Nephron (organoid): ENCODE data around the gene POU2F2.

Experiments
- H3K27ac Mint-ChIP-seq, 3 experiments: 2 replicates each; pipeline ENCODE4 v1.8.0; 2020; ENCODE audit warnings: mixed read lengths in 3 of 3, mild to moderate bottlenecking in 2 of 3, moderate library complexity in 1 of 3
- H3K27me3 Mint-ChIP-seq: 2 replicates; pipeline ENCODE4 v1.8.0; 2021; ENCODE audit warnings: low read depth, mild to moderate bottlenecking, moderate library complexity, mixed read lengths
- H3K36me3 Mint-ChIP-seq: 2 replicates; pipeline ENCODE4 v1.8.0; 2020; ENCODE audit warnings: low read depth, mixed read lengths
- H3K4me1 Mint-ChIP-seq: 2 replicates; pipeline ENCODE4 v1.8.0; 2020; ENCODE audit warnings: mixed read lengths
- H3K4me3 Mint-ChIP-seq, 3 experiments: 2 replicates each; pipeline ENCODE4 v1.8.0; 2020; ENCODE audit warnings: mild to moderate bottlenecking in 3 of 3, mixed read lengths in 3 of 3, moderate library complexity in 2 of 3
- H3K9me3 Mint-ChIP-seq: 2 replicates; pipeline ENCODE4 v1.8.0; 2020; ENCODE audit warnings: mixed read lengths
- TF ChIP-seq, protein P1 (sequence below), 3 experiments: fragments of 200-600 bp; sonication (generic); IDR thresholded peaks; one replicate each; pipeline ENCODE4 v1.5.0; 2021; ENCODE audit warnings: antibody characterized with exemption in 3 of 3; ENCODE audit not compliant: unreplicated experiment in 3 of 3

Gene POU2F2

DNA sequence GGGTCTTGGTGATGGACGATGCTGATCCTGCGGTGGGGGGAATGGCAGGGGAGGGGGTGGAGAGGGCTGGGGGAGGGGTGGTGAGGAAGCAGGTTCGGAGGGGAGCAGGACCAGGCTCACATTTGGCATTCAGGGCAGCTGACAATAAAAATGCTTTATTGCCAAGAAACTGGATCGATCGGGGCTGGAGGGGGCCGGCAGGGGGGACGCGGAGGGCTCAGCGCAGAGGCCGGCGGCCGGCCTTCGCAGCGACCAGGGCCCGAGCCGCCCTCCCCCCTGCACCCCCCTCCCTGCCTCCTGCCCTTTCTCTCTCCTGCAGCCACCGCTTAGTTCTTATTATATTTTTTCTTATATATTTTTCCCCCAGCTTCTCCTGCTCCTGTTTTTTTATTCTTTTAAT is 18.1 kb upstream of the POU2F2 start:
- Mint-ChIP-seq H3K27me3 (peaks cover 65% of the 10 kb centered on the region), H3K4me1 (peaks cover 16% of the 10 kb centered on the region), H3K4me3 (no peak overlapping the region), H3K9me3 (no peaks in the 10 kb centered on the region), H3K36me3 (no peaks in the 10 kb centered on the region), H3K27ac (no peak overlapping the region)
- TF ChIP-seq, protein P1, sequence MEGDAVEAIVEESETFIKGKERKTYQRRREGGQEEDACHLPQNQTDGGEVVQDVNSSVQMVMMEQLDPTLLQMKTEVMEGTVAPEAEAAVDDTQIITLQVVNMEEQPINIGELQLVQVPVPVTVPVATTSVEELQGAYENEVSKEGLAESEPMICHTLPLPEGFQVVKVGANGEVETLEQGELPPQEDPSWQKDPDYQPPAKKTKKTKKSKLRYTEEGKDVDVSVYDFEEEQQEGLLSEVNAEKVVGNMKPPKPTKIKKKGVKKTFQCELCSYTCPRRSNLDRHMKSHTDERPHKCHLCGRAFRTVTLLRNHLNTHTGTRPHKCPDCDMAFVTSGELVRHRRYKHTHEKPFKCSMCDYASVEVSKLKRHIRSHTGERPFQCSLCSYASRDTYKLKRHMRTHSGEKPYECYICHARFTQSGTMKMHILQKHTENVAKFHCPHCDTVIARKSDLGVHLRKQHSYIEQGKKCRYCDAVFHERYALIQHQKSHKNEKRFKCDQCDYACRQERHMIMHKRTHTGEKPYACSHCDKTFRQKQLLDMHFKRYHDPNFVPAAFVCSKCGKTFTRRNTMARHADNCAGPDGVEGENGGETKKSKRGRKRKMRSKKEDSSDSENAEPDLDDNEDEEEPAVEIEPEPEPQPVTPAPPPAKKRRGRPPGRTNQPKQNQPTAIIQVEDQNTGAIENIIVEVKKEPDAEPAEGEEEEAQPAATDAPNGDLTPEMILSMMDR (IDR thresholded peaks at IDR 0.05; ENCODE audit: unreplicated experiment in 3 of 3) = no peak

DNA sequence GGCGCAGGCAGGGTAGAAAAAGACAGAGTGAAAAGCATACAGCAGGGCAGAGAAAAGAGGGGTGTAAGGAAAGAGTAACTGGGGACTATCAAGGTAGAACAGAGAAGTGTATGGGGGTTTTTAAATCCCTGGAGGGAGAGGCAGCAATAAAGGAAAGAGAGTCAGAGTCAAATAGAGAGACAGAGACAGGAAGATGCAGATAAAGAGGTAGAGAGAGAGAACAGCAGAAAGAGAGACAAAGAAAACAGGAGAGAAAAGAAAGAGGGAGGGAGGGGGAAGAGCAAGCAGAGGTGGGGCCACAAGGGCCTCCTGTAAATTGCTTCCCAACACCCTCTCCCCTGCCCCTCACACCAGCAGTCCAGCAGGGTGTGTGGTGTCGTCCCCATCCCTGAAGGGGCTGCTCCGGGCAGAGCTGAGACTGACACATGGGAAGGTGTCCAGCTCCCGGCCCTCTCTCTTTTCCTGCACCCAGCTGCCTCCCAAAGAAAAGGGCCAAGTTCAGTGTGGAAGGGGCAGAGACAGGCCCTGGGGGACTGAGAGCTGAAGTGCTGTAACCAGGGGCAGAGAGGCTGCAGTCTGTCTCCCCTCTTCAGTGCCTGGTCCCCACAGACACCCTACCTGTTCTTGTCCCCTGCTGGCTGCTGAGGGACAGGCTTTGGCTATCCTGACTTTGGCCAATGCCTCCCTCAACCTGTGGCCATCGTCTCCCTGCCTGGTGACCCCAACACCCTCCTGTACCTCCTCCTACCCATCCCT is 17.4 kb upstream of the POU2F2 start:
- no peaks in the 10 kb centered on the region for H3K9me3 Mint-ChIP-seq
- H3K27ac Mint-ChIP-seq = no peak overlapping the region
- peaks cover 57% of the 10 kb centered on the region for H3K27me3 Mint-ChIP-seq
- peaks cover 11% of the 10 kb centered on the region for H3K4me1 Mint-ChIP-seq
- H3K4me3 Mint-ChIP-seq = no peak overlapping the region
- TF ChIP-seq, protein P1 (IDR thresholded peaks at IDR 0.05; ENCODE audit: unreplicated experiment in 3 of 3) = no peak
- H3K36me3 Mint-ChIP-seq = no peaks in the 10 kb centered on the region

DNA sequence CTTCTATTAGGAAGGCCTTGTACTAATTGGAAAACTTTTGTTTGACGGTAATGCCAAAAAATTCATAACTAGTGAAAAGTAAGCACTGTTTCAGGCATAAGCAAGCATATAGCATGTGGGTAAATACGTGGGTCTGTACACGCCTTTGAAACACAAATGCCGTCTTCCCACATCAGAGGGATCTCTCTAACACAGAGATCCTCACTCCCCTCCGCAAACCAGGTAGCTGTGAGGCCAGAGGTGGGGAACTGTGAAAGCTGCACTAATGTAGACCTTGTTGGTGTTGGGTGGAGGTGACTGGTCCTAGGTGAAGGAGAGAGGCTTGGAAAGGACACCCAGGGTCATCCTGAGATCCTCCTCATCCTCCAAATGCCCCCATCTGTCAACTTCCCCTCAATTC is 16.0 kb upstream of the POU2F2 start:
- Mint-ChIP-seq H3K27me3 (peaks cover 49% of the 10 kb centered on the region), H3K4me1 (peaks cover 1% of the 10 kb centered on the region), H3K9me3 (no peaks in the 10 kb centered on the region), H3K36me3 (no peaks in the 10 kb centered on the region), H3K4me3 (no peak overlapping the region), H3K27ac (no peak overlapping the region)
- TF ChIP-seq, protein P1 (IDR thresholded peaks at IDR 0.05; ENCODE audit: unreplicated experiment in 3 of 3) = no peak

DNA sequence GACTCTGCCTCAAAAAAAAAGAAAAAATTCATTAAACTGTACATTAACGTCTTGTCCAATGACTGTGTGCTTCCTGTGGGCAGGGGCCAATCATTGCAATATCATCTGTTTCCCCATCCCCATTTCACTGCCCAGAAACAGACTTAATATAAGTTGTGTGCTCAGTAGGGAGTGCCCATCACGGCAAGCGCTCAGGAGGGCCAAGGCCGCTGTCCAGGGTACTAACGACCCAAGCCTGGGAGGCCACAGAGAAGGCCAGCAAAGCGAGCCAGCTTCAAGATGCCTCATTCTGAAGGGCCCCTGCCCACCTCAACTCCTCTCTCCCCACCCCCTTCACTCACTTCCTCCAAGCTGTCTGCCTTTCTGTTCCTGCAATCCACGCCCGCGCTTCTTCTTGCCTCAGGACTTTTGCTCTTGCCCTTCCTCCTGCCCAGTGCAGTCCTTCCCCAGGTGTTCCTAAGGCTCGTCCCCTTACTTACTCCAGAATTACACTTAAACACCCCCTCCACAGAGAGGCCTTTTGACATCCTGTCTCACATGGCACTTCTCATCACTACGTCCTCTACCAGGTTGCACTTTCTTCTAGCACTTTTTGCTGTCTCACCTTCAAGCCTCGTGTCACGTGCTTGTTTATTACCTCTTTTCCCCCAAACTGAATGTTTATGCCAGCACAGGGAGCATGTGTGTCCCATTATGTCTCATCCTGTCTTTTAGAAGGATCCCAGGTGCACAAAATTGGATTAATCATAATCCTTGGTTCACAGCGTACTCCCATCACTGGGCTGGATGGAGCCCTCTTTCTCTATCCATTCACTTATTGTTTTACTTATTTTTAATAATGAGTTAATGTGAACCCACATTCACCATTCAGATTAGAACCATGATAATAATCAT is 11.3 kb upstream of the POU2F2 start:
- no peaks in the 10 kb centered on the region for H3K9me3 Mint-ChIP-seq
- no peak overlapping the region for H3K27ac Mint-ChIP-seq
- TF ChIP-seq, protein P1 (IDR thresholded peaks at IDR 0.05; ENCODE audit: unreplicated experiment in 3 of 3) = no peak
- H3K4me3 Mint-ChIP-seq = no peak overlapping the region
- H3K4me1 Mint-ChIP-seq = no peaks in the 10 kb centered on the region
- H3K27me3 Mint-ChIP-seq = peaks cover 36% of the 10 kb centered on the region
- no peaks in the 10 kb centered on the region for H3K36me3 Mint-ChIP-seq

DNA sequence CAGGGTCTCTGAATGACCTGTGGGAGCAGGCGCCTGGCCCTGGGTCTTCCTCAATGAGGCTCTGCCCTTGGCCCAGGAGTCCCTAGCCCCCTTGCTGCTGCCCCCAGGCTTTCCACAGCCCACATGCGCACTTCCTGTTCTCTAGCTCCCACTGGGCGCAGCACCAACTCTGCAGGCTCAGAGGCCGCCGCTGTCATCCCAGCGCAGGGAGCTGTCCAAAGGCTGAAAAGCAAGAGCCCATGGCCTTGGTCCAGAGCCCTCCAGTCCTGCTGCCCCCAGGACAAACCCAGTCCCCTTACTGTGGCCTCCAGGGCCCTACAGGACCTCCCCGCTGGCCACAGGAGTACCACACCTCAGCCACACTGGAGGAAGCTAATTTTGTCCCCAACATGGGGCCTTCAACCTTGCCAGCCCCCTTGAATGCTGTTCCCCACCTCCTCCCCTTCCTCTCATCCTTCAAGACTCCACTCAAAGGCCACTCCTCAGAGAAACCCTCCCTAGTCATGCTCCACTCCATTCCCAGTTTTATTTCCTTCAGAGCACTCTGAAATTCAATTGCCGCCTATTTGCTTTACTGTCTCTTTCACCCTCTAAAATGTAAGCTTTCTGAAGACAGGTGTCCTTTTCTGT is 8.0 kb upstream of the POU2F2 start:
- no peak overlapping the region for H3K27ac Mint-ChIP-seq
- TF ChIP-seq, protein P1 (IDR thresholded peaks at IDR 0.05; ENCODE audit: unreplicated experiment in 3 of 3) = peak in 1 of 3 experiments; percentile 10
- no peak overlapping the region for H3K4me3 Mint-ChIP-seq
- no peaks in the 10 kb centered on the region for H3K4me1 Mint-ChIP-seq
- H3K36me3 Mint-ChIP-seq = no peaks in the 10 kb centered on the region
- H3K9me3 Mint-ChIP-seq = no peaks in the 10 kb centered on the region
- peaks cover 38% of the 10 kb centered on the region for H3K27me3 Mint-ChIP-seq
